ENCODE results near the gene RGS9.

RGS9 gene

DNA sequence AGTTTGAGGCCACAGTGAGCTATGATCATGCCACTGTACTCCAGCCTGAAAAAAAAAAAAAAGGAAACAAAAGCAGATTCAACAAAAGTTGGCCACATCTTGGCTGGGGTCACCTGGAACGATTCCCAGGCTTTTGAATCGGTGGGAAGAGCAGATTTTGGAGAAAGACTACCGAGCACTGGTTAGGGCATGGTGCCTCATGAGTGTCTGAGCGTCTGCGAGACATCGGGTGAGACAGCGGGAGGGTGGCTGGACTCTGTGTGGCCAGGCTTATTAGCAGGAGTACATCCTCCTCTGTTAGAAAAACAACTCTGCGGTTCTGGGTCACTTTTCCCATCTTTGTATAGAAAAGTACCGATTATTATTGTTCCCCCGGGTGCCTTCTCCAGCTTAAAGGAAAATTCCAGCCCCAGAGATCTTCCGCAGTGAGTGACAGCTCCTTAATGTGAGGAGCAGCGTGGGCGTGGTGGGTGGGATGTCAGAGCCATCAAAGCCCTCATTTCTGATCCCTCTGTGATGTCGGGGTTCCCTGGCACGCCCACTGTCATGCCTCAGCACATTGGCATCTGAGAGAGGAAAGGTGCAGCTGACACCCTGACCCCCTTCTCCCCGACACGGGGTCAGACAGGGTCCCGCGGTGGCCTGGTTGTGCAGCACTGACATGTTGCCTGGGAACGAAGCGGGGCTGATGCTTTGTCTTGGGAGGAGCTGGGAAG is 6.9 kb downstream of the RGS9 start:
- no CpG with 5 or more reads among the region's 21 CpGs for WGBS (ENCODE audit: extremely low coverage, insufficient coverage, low lambda C conversion rate)
- no peak overlapping the region for H3K4me2 ChIP-seq (ENCODE audit: low read length)
- no peaks in the 10 kb centered on the region for H3K79me1 ChIP-seq (ENCODE audit: low read length)
- no peaks in the 10 kb centered on the region for H3K4me1 ChIP-seq (ENCODE audit: control insufficient read depth, low read depth, low read length)
- H2BK15ac ChIP-seq (replicated peaks; ENCODE audit: low read depth), result no peak overlapping the region
- H3K27ac ChIP-seq (ENCODE audit: low read depth, low read length), result no peak overlapping the region
- H3K56ac ChIP-seq (ENCODE audit: low read length), result no peak overlapping the region
- H3K18ac ChIP-seq (ENCODE audit: low read length), result no peak overlapping the region
- no peak overlapping the region for H2BK120ac ChIP-seq (ENCODE audit: low read depth, low read length)
- H3K36me3 ChIP-seq (ENCODE audit: control insufficient read depth, insufficient read depth, low read length), result no peaks in the 10 kb centered on the region
- H3K4me3 ChIP-seq (ENCODE audit: low read length), result no peak overlapping the region
- H2AK5ac ChIP-seq (ENCODE audit: low read length), result no peak overlapping the region
- H2BK5ac ChIP-seq (ENCODE audit: low read length), result no peak overlapping the region
- H3K79me2 ChIP-seq (ENCODE audit: control insufficient read depth, insufficient read depth, low read length), result no peaks in the 10 kb centered on the region
- no peak overlapping the region for H4K5ac ChIP-seq (ENCODE audit: low read length)
- H4K8ac ChIP-seq (ENCODE audit: low read depth, low read length), result no peak overlapping the region
- H3K27me3 ChIP-seq (ENCODE audit: insufficient read depth, low read length, poor library complexity), result no peaks in the 10 kb centered on the region
- no peak overlapping the region for H3K4ac ChIP-seq (ENCODE audit: low read depth, low read length)
- H3K9ac ChIP-seq (ENCODE audit: low read length), result no peak overlapping the region
- DNase-seq, result no peak
- no peak overlapping the region for H3K23ac ChIP-seq (ENCODE audit: low read length)

DNA sequence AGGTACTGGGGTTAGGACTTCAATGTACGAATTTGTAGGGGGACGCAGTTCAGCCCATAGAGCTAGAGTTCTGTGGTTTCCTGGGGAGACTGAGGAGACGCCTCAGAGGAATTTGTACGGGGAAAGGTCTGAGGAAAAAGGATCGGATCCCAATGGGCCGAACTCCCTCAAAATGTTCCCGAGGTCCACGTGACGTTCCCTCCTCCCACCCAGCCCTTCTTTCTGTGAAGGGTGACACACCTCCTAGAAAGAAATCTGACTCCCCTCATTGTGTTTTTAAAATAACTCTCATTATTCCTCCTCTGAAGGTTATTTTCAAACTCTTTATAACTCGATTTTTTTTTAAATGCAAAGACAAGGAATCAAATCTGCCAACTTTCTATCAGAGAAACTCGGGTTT is 8.6 kb downstream of the RGS9 start:
- WGBS (ENCODE audit: extremely low coverage, insufficient coverage, low lambda C conversion rate), result no CpG with 5 or more reads among the region's 11 CpGs
- H3K18ac ChIP-seq (ENCODE audit: low read length), result no peak overlapping the region
- no peak for DNase-seq
- no peak overlapping the region for H3K4me2 ChIP-seq (ENCODE audit: low read length)
- H4K8ac ChIP-seq (ENCODE audit: low read depth, low read length), result no peak overlapping the region
- no peaks in the 10 kb centered on the region for H3K36me3 ChIP-seq (ENCODE audit: control insufficient read depth, insufficient read depth, low read length)
- H2AK5ac ChIP-seq (ENCODE audit: low read length), result no peak overlapping the region
- no peaks in the 10 kb centered on the region for H3K79me1 ChIP-seq (ENCODE audit: low read length)
- H3K4me3 ChIP-seq (ENCODE audit: low read length), result no peak overlapping the region
- no peak overlapping the region for H3K9ac ChIP-seq (ENCODE audit: low read length)
- no peaks in the 10 kb centered on the region for H3K27me3 ChIP-seq (ENCODE audit: insufficient read depth, low read length, poor library complexity)
- no peak overlapping the region for H2BK5ac ChIP-seq (ENCODE audit: low read length)
- no peak overlapping the region for H3K56ac ChIP-seq (ENCODE audit: low read length)
- no peak overlapping the region for H4K5ac ChIP-seq (ENCODE audit: low read length)
- H2BK120ac ChIP-seq (ENCODE audit: low read depth, low read length), result no peak overlapping the region
- no peak overlapping the region for H3K4ac ChIP-seq (ENCODE audit: low read depth, low read length)
- H2BK15ac ChIP-seq (replicated peaks; ENCODE audit: low read depth), result no peak overlapping the region
- H3K79me2 ChIP-seq (ENCODE audit: control insufficient read depth, insufficient read depth, low read length), result no peaks in the 10 kb centered on the region
- no peak overlapping the region for H3K27ac ChIP-seq (ENCODE audit: low read depth, low read length)
- no peaks in the 10 kb centered on the region for H3K4me1 ChIP-seq (ENCODE audit: control insufficient read depth, low read depth, low read length)
- H3K23ac ChIP-seq (ENCODE audit: low read length), result no peak overlapping the region

DNA sequence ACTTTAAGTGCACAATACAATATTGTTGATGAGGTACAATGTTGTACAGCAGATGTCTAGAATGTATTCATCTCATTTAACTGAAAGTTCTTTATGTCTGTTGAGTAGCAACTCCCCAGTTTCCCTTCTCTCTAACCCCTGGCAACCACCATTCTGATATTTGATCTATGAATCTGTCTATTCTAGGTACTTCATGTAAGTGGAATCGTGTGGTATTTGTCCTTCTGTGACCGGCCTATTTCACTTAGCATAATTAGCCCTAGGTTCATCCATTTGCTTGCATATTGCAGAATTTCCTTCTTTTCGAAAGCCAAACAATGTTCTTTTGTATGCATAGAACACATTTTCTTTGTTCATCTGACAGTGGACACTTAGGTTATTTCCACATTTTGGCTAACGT is 10.8 kb downstream of the RGS9 start:
- no CpG with 5 or more reads among the region's 4 CpGs for WGBS (ENCODE audit: extremely low coverage, insufficient coverage, low lambda C conversion rate)
- H3K4me3 ChIP-seq (ENCODE audit: low read length), result no peak overlapping the region

DNA sequence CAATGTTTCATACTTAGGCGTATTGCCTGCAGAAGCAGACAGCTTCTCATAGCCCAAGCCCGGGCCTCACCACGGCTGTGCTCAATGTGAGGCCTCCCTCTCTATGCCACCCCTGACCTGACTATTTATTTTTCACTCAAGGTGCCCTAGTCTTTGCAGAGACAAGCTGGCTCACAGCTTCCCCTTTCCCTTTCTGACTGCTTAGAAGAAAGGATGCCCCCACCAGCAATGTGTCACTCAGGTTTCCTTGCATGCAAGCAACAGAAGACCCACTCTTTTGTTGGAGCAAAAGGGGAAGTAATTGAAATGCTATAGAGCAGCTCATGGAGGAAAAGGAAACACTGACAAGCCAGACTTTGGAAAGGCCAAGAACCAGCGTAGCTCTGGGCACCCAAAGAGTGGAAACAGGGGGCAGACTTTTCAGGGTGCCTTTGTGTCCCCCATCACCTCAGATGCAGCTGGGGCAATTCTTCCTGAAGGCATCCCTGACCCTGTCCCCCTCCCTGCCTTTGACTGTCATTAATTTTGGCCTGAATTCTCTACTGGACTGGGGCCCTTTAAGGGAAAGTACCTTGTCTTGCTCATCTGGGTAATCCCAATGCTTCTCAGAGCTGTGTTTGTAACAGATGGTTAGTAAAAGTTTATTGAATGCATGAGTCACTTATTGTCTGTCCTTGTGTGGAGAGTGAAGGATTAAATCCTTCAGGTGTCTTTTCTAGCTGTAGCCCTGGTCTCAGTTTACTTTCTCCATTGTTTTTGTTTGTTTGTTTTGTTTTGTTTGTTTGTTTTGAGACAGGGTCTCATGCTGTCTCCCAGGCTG is 17.8 kb downstream of the RGS9 start:
- no peak overlapping the region for H2BK15ac ChIP-seq (replicated peaks; ENCODE audit: low read depth)
- no peak overlapping the region for H3K23ac ChIP-seq (ENCODE audit: low read length)
- no peak overlapping the region for H4K8ac ChIP-seq (ENCODE audit: low read depth, low read length)
- H3K4me1 ChIP-seq (ENCODE audit: control insufficient read depth, low read depth, low read length), result no peaks in the 10 kb centered on the region
- H3K27ac ChIP-seq (ENCODE audit: low read depth, low read length), result no peak overlapping the region
- no peak overlapping the region for H3K4me3 ChIP-seq (ENCODE audit: low read length)
- H2BK5ac ChIP-seq (ENCODE audit: low read length), result no peak overlapping the region
- H3K79me2 ChIP-seq (ENCODE audit: control insufficient read depth, insufficient read depth, low read length), result no peaks in the 10 kb centered on the region
- H3K27me3 ChIP-seq (ENCODE audit: insufficient read depth, low read length, poor library complexity), result no peaks in the 10 kb centered on the region
- H3K4ac ChIP-seq (ENCODE audit: low read depth, low read length), result no peak overlapping the region
- DNase-seq, result no peak
- H4K5ac ChIP-seq (ENCODE audit: low read length), result no peak overlapping the region
- H3K79me1 ChIP-seq (ENCODE audit: low read length), result no peaks in the 10 kb centered on the region
- no CpG with 5 or more reads among the region's 4 CpGs for WGBS (ENCODE audit: extremely low coverage, insufficient coverage, low lambda C conversion rate)
- no peak overlapping the region for H3K18ac ChIP-seq (ENCODE audit: low read length)
- no peak overlapping the region for H2AK5ac ChIP-seq (ENCODE audit: low read length)
- no peak overlapping the region for H3K4me2 ChIP-seq (ENCODE audit: low read length)
- no peak overlapping the region for H2BK120ac ChIP-seq (ENCODE audit: low read depth, low read length)
- H3K36me3 ChIP-seq (ENCODE audit: control insufficient read depth, insufficient read depth, low read length), result no peaks in the 10 kb centered on the region
- H3K9ac ChIP-seq (ENCODE audit: low read length), result no peak overlapping the region
- H3K56ac ChIP-seq (ENCODE audit: low read length), result no peak overlapping the region

More for the DNA sequence above, 10.8 kb downstream of the RGS9 start:
- H3K4me1 ChIP-seq (ENCODE audit: control insufficient read depth, low read depth, low read length), result no peaks in the 10 kb centered on the region
- no peak overlapping the region for H3K23ac ChIP-seq (ENCODE audit: low read length)
- H3K9ac ChIP-seq (ENCODE audit: low read length), result no peak overlapping the region
- no peak overlapping the region for H2BK5ac ChIP-seq (ENCODE audit: low read length)
- no peak overlapping the region for H3K4ac ChIP-seq (ENCODE audit: low read depth, low read length)
- H3K36me3 ChIP-seq (ENCODE audit: control insufficient read depth, insufficient read depth, low read length), result no peaks in the 10 kb centered on the region
- no peak overlapping the region for H4K8ac ChIP-seq (ENCODE audit: low read depth, low read length)
- H2BK15ac ChIP-seq (replicated peaks; ENCODE audit: low read depth), result no peak overlapping the region
- no peak overlapping the region for H3K18ac ChIP-seq (ENCODE audit: low read length)
- no peaks in the 10 kb centered on the region for H3K27me3 ChIP-seq (ENCODE audit: insufficient read depth, low read length, poor library complexity)
- no peak overlapping the region for H3K4me2 ChIP-seq (ENCODE audit: low read length)
- no peak overlapping the region for H2AK5ac ChIP-seq (ENCODE audit: low read length)
- H3K79me2 ChIP-seq (ENCODE audit: control insufficient read depth, insufficient read depth, low read length), result no peaks in the 10 kb centered on the region
- no peak overlapping the region for H4K5ac ChIP-seq (ENCODE audit: low read length)
- H3K27ac ChIP-seq (ENCODE audit: low read depth, low read length), result no peak overlapping the region
- no peaks in the 10 kb centered on the region for H3K79me1 ChIP-seq (ENCODE audit: low read length)
- no peak overlapping the region for H3K56ac ChIP-seq (ENCODE audit: low read length)
- DNase-seq, result no peak
- H2BK120ac ChIP-seq (ENCODE audit: low read depth, low read length), result no peak overlapping the region

DNA sequence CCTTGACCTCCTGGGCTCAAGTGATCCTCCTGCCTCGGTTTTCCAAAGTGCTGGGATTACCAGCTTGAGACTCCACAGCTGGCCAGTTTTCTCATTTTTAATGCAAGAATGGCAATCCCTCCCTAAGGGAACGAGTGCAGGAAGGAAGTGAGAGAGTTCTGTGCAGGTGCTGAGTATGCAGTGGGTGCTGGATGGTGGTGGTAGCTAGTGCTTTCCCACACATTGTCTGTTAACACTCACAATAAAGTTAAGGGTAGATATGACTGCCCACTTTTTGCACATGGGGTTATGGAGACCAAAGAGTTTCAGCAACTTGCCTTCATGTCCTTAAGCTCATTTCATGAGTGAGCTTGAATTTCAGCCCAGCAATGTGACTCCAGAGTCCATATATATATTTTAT is 18.5 kb downstream of the RGS9 start:
- H3K79me2 ChIP-seq (ENCODE audit: control insufficient read depth, insufficient read depth, low read length), result no peaks in the 10 kb centered on the region
- H3K4me2 ChIP-seq (ENCODE audit: low read length), result no peak overlapping the region
- H3K79me1 ChIP-seq (ENCODE audit: low read length), result no peaks in the 10 kb centered on the region
- H3K18ac ChIP-seq (ENCODE audit: low read length), result no peak overlapping the region
- H4K5ac ChIP-seq (ENCODE audit: low read length), result no peak overlapping the region
- no peak overlapping the region for H3K56ac ChIP-seq (ENCODE audit: low read length)
- no peak overlapping the region for H2BK5ac ChIP-seq (ENCODE audit: low read length)
- H3K27ac ChIP-seq (ENCODE audit: low read depth, low read length), result no peak overlapping the region
- H3K4ac ChIP-seq (ENCODE audit: low read depth, low read length), result no peak overlapping the region
- H2BK120ac ChIP-seq (ENCODE audit: low read depth, low read length), result no peak overlapping the region
- H3K23ac ChIP-seq (ENCODE audit: low read length), result no peak overlapping the region
- H3K27me3 ChIP-seq (ENCODE audit: insufficient read depth, low read length, poor library complexity), result no peaks in the 10 kb centered on the region
- H3K4me3 ChIP-seq (ENCODE audit: low read length), result no peak overlapping the region
- DNase-seq, result no peak
- H4K8ac ChIP-seq (ENCODE audit: low read depth, low read length), result no peak overlapping the region
- H3K36me3 ChIP-seq (ENCODE audit: control insufficient read depth, insufficient read depth, low read length), result no peaks in the 10 kb centered on the region
- no CpG with 5 or more reads among the region's 2 CpGs for WGBS (ENCODE audit: extremely low coverage, insufficient coverage, low lambda C conversion rate)
- no peak overlapping the region for H3K9ac ChIP-seq (ENCODE audit: low read length)
- H2BK15ac ChIP-seq (replicated peaks; ENCODE audit: low read depth), result no peak overlapping the region
- H2AK5ac ChIP-seq (ENCODE audit: low read length), result no peak overlapping the region
- H3K4me1 ChIP-seq (ENCODE audit: control insufficient read depth, low read depth, low read length), result no peaks in the 10 kb centered on the region

All from mesendoderm (in vitro differentiated cells).